Activated CD4-positive, alpha-beta T cell treated with anti-CD3 and anti-CD28 coated beads, Interleukin-2, amount 50 U/mL, for 24 hours (primary cell): ENCODE measurements around the gene CTDP1.

Source experiments
- DNase-seq, 2 donors: peaks; one replicate each; pipeline ENCODE4 v3.0.0-alpha.2; 2020; ENCODE audit warnings: low read depth in 1 of 2, low spot score in 1 of 2

CTDP1 gene

GRCh38 chr18:79644006-79644665 lies 35.5 kb upstream of the CTDP1 start:
- peak; percentile 49 to 57 for DNase-seq

GRCh38 chr18:79644666-79645057 lies 34.9 kb upstream of the CTDP1 start:
- no peak for DNase-seq

GRCh38 chr18:79645291-79645983 lies 34.2 kb upstream of the CTDP1 start:
- DNase-seq, result no peak

GRCh38 chr18:79647307-79647706 lies 32.3 kb upstream of the CTDP1 start:
- no peak for DNase-seq

- no peak for DNase-seq
These were observed 28.6 kb upstream of the CTDP1 start for GRCh38 chr18:79650959-79651358.

- DNase-seq, result no peak
These were observed 22.1 kb upstream of the CTDP1 start for GRCh38 chr18:79657342-79657996.

GRCh38 chr18:79658366-79658765 lies 21.2 kb upstream of the CTDP1 start:
- no peak for DNase-seq

- DNase-seq, result no peak
These were observed 19.9 kb upstream of the CTDP1 start for GRCh38 chr18:79659733-79660132.

GRCh38 chr18:79662034-79662433 lies 17.6 kb upstream of the CTDP1 start:
- no peak for DNase-seq

GRCh38 chr18:79662439-79662838 lies 17.2 kb upstream of the CTDP1 start:
- DNase-seq, result no peak

GRCh38 chr18:79664525-79665125 lies 15.0 kb upstream of the CTDP1 start:
- no peak for DNase-seq

- DNase-seq, result no peak
These were observed 11.4 kb upstream of the CTDP1 start for GRCh38 chr18:79668203-79668602.

- DNase-seq, result no peak
These were observed 6.9 kb upstream of the CTDP1 start for GRCh38 chr18:79672490-79673276.

GRCh38 chr18:79677221-79677620 lies 2.4 kb upstream of the CTDP1 start:
- DNase-seq, result no peak

GRCh38 chr18:79677840-79678239 lies 1.8 kb upstream of the CTDP1 start:
- no peak for DNase-seq

- peak; percentile 90 to 98 for DNase-seq
These were observed 695 bp upstream of the CTDP1 start for GRCh38 chr18:79678665-79679551.

GRCh38 chr18:79680100-79680879 lies 687 bp downstream of the CTDP1 start:
- peak in 1 of 2 donors; percentile 39 for DNase-seq

GRCh38 chr18:79680891-79681339 lies 1.3 kb downstream of the CTDP1 start:
- DNase-seq, result no peak
